Adrenal gland (tissue), 12 donors: ENCODE data around the gene TNC. TPM values are rescaled to one million over a fixed set of nuclear protein-coding genes. Genes with fewer than 3 reads are reported as not detected.
A peak's percentile ranks its signal among the peaks of the same experiment; 100 is the strongest.

Experiments used
- DNase-seq, 7 donors: peaks; one replicate each; pipeline ENCODE4 v3.0.0-alpha.2; 2019 to 2020
- H3K27ac ChIP-seq, 5 donors: fragments of 200-600 bp; sonication (generic) in 4 of 5; 1 replicate in 3 of 5; 2 replicates in 2 of 5; pipeline versions ENCODE4 v1.5.1 to v1.8.0; 2016 to 2020; ENCODE audit warnings: mild to moderate bottlenecking in 1 of 5
- H3K27me3 ChIP-seq: fragments of 200-600 bp; 2 replicates; pipeline ENCODE4 v1.8.0; 2021
- H3K36me3 ChIP-seq, 2 donors: fragments of 200-600 bp; replicated peaks in 1 of 2; 1 replicate in 1 of 2; 2 replicates in 1 of 2; pipeline versions ENCODE4 v1.5.1 to v1.8.0; 2018 to 2022
- H3K4me1 ChIP-seq, 2 donors: fragments of 200-600 bp; replicated peaks in 1 of 2; 1 replicate in 1 of 2; 2 replicates in 1 of 2; pipeline versions ENCODE4 v1.5.1 to v1.8.0; 2018 to 2021
- H3K4me3 ChIP-seq, 4 donors: fragments of 200-600 bp; sonication (generic) in 3 of 4; one replicate each; pipeline ENCODE4 v1.5.1; 2016 to 2018
- H3K9me3 ChIP-seq, 3 donors: fragments of 200-600 bp; sonication (generic) in 1 of 3; replicated peaks in 1 of 3; 1 replicate in 2 of 3; 2 replicates in 1 of 3; pipeline versions ENCODE4 v1.5.1 to v1.8.0; 2016 to 2021
- CTCF ChIP-seq, 6 experiments: fragments of 450-650 bp in 4 of 6; fragments of 200-600 bp in 2 of 6; sonication (generic) in 1 of 6; IDR thresholded peaks; 1 replicate in 5 of 6; 2 replicates in 1 of 6; pipeline versions ENCODE4 v1.5.1 to v1.8.0; 2016 to 2021; ENCODE audit warnings: antibody characterized with exemption in 6 of 6, mild to moderate bottlenecking in 2 of 6, moderate library complexity in 1 of 6
- POLR2A ChIP-seq, 2 donors: fragments of 450-650 bp; IDR thresholded peaks; one replicate each; pipeline ENCODE4 v1.6.1; 2017; ENCODE audit warnings: antibody characterized with exemption in 2 of 2, mild to moderate bottlenecking in 2 of 2, moderate library complexity in 1 of 2
- WGBS, 4 donors: extraction: QIAGEN DNeasy Blood & Tissue Kit in 2 of 4; methylation state at CpG; one replicate each; pipeline versions ENCODE4 v1.1.5 to v1.1.7; 2013 to 2017; 5-methylcytosine and 5-hydroxymethylcytosine counted together
- intact Hi-C, 2 donors: fragments of 100-400 bp; cut with DNase I; formaldehyde crosslinking; loops; one replicate each; pipeline versions ENCODE4 v1.14.1 to v1.15.0; 2022 to 2023
- polyA plus RNA-seq, 3 donors: library from polyadenylated mRNA; stranded (reverse); fragments of 200-250 nt in 2 of 3; fragments of 350-450 nt in 1 of 3; fragmentation: Illumina TruSeq in 1 of 3; extraction: RNeasy Lipid Tissue Mini Kit (QIAGEN cat#74804) in 1 of 3; gene quantifications; one replicate each; pipeline ENCODE4 v1.2.3, GENCODE V29; 2013 to 2014
- total RNA-seq, 9 donors: library from RNA; depleted of rRNA in 4 of 9; stranded (reverse); fragments of >200 nt in 4 of 9; fragments of 120-200 nt in 1 of 9; fragmentation: NEBNext Ultra II Directional in 1 of 9; extraction: Animal tissue kit (Norgen Biotek cat#: 25700) in 1 of 9; gene quantifications; one replicate each; pipeline versions ENCODE4 v1.1.0 to v1.2.4, GENCODE V29; 2013 to 2023
- donor health status: healthy with polysubstance abuse.
- donor health status: Bipolar disorder and iron deficiency.
- donor health status: DM: yes; HTN: yes; CAD: no.
- donor health status: DM: no; HTN: no; CAD: no.
- donor health status: DM: no; HTN: no; CAD: no.
- donor health status: DM: yes; HTN: yes; CAD: no.

Gene TNC
- total and polyA plus RNA-seq, 12 donors: 1.9 to 53.8 (median 10.7) TPM

GRCh38 chr9:115006660-115007059 lies 111.3 kb downstream of the TNC start:
- H3K27me3 ChIP-seq: peaks cover 4% of the 10 kb centered on the region
- peak in 2 of 7 donors; percentile 9 to 29 for DNase-seq
- H3K4me3 ChIP-seq: no peak overlapping the region
- intact Hi-C loops: no loop called here
- H3K36me3 ChIP-seq: no peaks in the 10 kb centered on the region
- no peak overlapping the region for H3K27ac ChIP-seq
- TF ChIP-seq CTCF (IDR thresholded peaks at IDR 0.05): no peak
- no peak for TF ChIP-seq POLR2A (IDR thresholded peaks at IDR 0.05)
- no peaks in the 10 kb centered on the region for H3K9me3 ChIP-seq
- 74 to 87% (median 80%) methylated on average over 3 of the region's 3 CpGs for WGBS, 4 donors
- H3K4me1 ChIP-seq: no peaks in the 10 kb centered on the region

GRCh38 chr9:115005322-115005721 lies 112.6 kb downstream of the TNC start:
- intact Hi-C loops: no loop called here
- TF ChIP-seq CTCF (IDR thresholded peaks at IDR 0.05) (no peak), POLR2A (IDR thresholded peaks at IDR 0.05) (no peak)
- H3K4me3 ChIP-seq: no peak overlapping the region
- no peaks in the 10 kb centered on the region for H3K36me3 ChIP-seq
- H3K4me1 ChIP-seq: no peaks in the 10 kb centered on the region
- H3K27ac ChIP-seq: no peak overlapping the region
- H3K9me3 ChIP-seq: no peaks in the 10 kb centered on the region
- peaks cover 4% of the 10 kb centered on the region for H3K27me3 ChIP-seq
- WGBS, 4 donors: 45 to 70% (median 60%) methylated on average over 4 of the region's 4 CpGs
- DNase-seq: no peak

- no peak overlapping the region for H3K4me3 ChIP-seq
- no peaks in the 10 kb centered on the region for H3K9me3 ChIP-seq
- no peak overlapping the region for H3K27ac ChIP-seq
- peaks cover 4% of the 10 kb centered on the region for H3K27me3 ChIP-seq
- no peak for DNase-seq
- no peak for TF ChIP-seq POLR2A (IDR thresholded peaks at IDR 0.05)
- TF ChIP-seq CTCF (IDR thresholded peaks at IDR 0.05): no peak
- H3K4me1 ChIP-seq: no peaks in the 10 kb centered on the region
- WGBS, 4 donors: 42 to 70% (median 54%) methylated on average over 2 of the region's 2 CpGs
- intact Hi-C loops: no loop called here
- H3K36me3 ChIP-seq: no peaks in the 10 kb centered on the region
Observed at GRCh38 chr9:115004545-115004944, 113.4 kb downstream of the TNC start.

- intact Hi-C loops: no loop called here
- H3K27ac ChIP-seq: no peak overlapping the region
- DNase-seq: no peak
- H3K27me3 ChIP-seq: peaks cover 4% of the 10 kb centered on the region
- no peak overlapping the region for H3K4me3 ChIP-seq
- TF ChIP-seq CTCF (IDR thresholded peaks at IDR 0.05) (no peak), POLR2A (IDR thresholded peaks at IDR 0.05) (no peak)
- no peaks in the 10 kb centered on the region for H3K9me3 ChIP-seq
- H3K4me1 ChIP-seq: no peaks in the 10 kb centered on the region
- WGBS, 4 donors: 59 to 78% (median 73%) methylated on average over 8 of the region's 8 CpGs
- no peaks in the 10 kb centered on the region for H3K36me3 ChIP-seq
Observed at GRCh38 chr9:115002371-115003120, 115.4 kb downstream of the TNC start.
